ENCODE measurements around the gene DDX5. TPM values are rescaled to one million over a fixed set of nuclear protein-coding genes. Genes with fewer than 3 reads are reported as not detected.
A peak's percentile ranks its signal among the peaks of the same experiment; 100 is the strongest.
"Not testable (repeated sequence)": the region's sequence is repeated elsewhere in the genome, so short reads cannot be mapped to it uniquely, and the experiment has no call there.

The DDX5 gene
- total RNA-seq, 1 donor from 2014 or later, result 899 TPM

GRCh38 chr17:64472564-64472963 lies 33.5 kb downstream of the DDX5 start:
- Mint-ChIP-seq H3K4me1 (ENCODE audit: low read depth) (no peaks in the 10 kb centered on the region), H3K27ac (no peak overlapping the region), H3K9me3 (no peaks in the 10 kb centered on the region), H3K36me3 (ENCODE audit: low read depth) (peaks cover 6% of the 10 kb centered on the region), H3K4me3 (ENCODE audit: low read depth) (no peak overlapping the region), H3K27me3 (ENCODE audit: low read depth) (no peaks in the 10 kb centered on the region)
- intact Hi-C loops (cut with micrococcal nuclease), result no loop called here
- no peak for DNase-seq (ENCODE audit: low spot score)

- DNase-seq (ENCODE audit: low spot score), result no peak
- no peaks in the 10 kb centered on the region for H3K4me1 Mint-ChIP-seq (ENCODE audit: low read depth)
- no peak overlapping the region for H3K27ac Mint-ChIP-seq
- H3K36me3 Mint-ChIP-seq (ENCODE audit: low read depth), result no peaks in the 10 kb centered on the region
- no peaks in the 10 kb centered on the region for H3K27me3 Mint-ChIP-seq (ENCODE audit: low read depth)
- intact Hi-C loops (cut with micrococcal nuclease), result no loop called here
- H3K4me3 Mint-ChIP-seq (ENCODE audit: low read depth), result no peak overlapping the region
- no peaks in the 10 kb centered on the region for H3K9me3 Mint-ChIP-seq
These were observed 34.6 kb downstream of the DDX5 start for GRCh38 chr17:64471440-64471839.

DNA sequence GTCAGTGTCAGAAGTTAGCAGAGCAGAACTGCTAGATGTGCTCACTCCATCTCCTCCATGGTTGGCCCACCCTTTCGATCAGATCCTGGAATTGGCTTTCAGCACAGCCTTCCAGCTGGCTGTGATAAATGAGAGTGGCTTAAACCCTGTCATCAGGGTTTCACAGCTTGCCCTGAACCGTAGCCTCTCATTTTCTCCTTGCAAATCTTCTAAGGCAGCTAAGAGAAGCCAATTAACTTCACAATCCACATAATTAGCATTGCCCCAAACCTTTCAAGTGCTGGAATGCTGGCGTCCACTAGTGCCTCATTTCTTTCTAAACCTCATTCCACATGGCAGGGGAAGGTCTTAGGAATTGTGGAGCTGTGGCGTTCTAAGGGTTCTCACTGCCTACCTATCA lies 35.5 kb downstream of the DDX5 start:
- no peaks in the 10 kb centered on the region for H3K9me3 Mint-ChIP-seq
- no peak overlapping the region for H3K4me3 Mint-ChIP-seq (ENCODE audit: low read depth)
- DNase-seq (ENCODE audit: low spot score), result no peak
- no peak overlapping the region for H3K27ac Mint-ChIP-seq
- intact Hi-C loops (cut with micrococcal nuclease), result no loop called here
- H3K27me3 Mint-ChIP-seq (ENCODE audit: low read depth), result no peaks in the 10 kb centered on the region
- no peaks in the 10 kb centered on the region for H3K4me1 Mint-ChIP-seq (ENCODE audit: low read depth)
- no peaks in the 10 kb centered on the region for H3K36me3 Mint-ChIP-seq (ENCODE audit: low read depth)

DNA sequence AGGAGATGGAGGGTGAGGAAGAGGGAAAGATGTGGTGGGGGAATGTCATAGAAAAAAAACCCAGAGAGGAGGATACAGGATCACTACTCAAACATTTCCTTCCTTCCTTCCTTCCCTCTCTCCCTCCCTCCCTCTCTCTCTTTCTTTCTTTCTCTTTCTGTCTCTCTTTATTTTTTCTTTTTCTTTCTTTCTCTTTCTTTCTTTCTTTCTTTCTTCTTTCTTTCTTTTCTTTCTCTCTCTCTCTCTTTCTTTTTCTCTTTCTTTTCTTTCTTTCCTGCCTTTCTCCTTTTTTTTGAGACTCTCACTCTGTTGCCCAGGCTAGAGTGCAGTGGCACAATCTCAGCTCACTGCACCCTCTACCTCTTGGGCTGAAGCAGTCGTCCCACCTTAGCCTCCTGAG lies 39.3 kb downstream of the DDX5 start:
- intact Hi-C loops (cut with micrococcal nuclease); H3K27ac Mint-ChIP-seq; H3K9me3 Mint-ChIP-seq; H3K4me1 Mint-ChIP-seq (ENCODE audit: low read depth); H3K36me3 Mint-ChIP-seq (ENCODE audit: low read depth); DNase-seq (ENCODE audit: low spot score); H3K4me3 Mint-ChIP-seq (ENCODE audit: low read depth); H3K27me3 Mint-ChIP-seq (ENCODE audit: low read depth): not testable (repeated sequence)

DNA sequence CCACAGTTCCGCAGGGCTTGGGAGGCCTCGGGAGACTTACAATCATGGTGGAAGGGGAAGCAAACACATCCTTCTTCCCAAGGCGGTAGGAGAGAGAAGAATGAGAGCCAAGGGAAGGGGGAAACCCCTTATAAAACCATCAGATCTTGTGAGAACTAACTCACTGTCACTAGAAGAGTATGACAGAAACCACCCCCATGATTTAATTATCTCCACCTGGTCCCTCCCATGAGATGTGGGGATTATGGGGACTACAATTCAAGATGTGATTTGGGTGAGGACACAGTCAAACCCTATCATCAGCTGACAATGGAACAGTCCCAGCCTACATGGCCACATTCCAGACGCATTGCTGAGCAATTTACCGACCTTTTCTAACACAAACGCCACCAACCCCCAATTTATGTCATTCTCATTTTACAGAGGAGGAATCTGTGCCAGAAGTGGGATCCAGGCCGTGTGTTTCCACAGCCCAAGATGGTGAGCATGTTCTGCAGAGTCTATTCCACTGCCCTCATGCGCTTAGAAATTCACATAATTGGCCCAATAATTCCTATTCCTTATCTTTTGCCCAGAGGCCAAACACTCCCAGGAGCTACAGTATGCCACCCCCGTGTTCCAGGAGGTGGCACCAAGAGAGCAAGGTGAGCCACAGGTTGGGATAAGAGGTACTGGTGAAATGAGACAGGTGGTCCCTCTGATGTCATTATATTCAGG lies 39.9 kb downstream of the DDX5 start:
- intact Hi-C loops (cut with micrococcal nuclease), result no loop called here
- DNase-seq (ENCODE audit: low spot score), result no peak
- Mint-ChIP-seq H3K9me3 (no peaks in the 10 kb centered on the region), H3K27ac (no peak overlapping the region), H3K4me3 (ENCODE audit: low read depth) (no peak overlapping the region), H3K27me3 (ENCODE audit: low read depth) (no peaks in the 10 kb centered on the region), H3K4me1 (ENCODE audit: low read depth) (no peaks in the 10 kb centered on the region), H3K36me3 (ENCODE audit: low read depth) (no peaks in the 10 kb centered on the region)

- H3K36me3 Mint-ChIP-seq (ENCODE audit: low read depth), result no peaks in the 10 kb centered on the region
- no peaks in the 10 kb centered on the region for H3K27me3 Mint-ChIP-seq (ENCODE audit: low read depth)
- intact Hi-C loops (cut with micrococcal nuclease), result no loop called here
- peaks cover 8% of the 10 kb centered on the region for H3K4me1 Mint-ChIP-seq (ENCODE audit: low read depth)
- H3K4me3 Mint-ChIP-seq (ENCODE audit: low read depth), result no peak overlapping the region
- DNase-seq (ENCODE audit: low spot score), result no peak
- H3K27ac Mint-ChIP-seq, result no peak overlapping the region
- no peaks in the 10 kb centered on the region for H3K9me3 Mint-ChIP-seq
These were observed 44.3 kb downstream of the DDX5 start for GRCh38 chr17:64461788-64462187.

DNA sequence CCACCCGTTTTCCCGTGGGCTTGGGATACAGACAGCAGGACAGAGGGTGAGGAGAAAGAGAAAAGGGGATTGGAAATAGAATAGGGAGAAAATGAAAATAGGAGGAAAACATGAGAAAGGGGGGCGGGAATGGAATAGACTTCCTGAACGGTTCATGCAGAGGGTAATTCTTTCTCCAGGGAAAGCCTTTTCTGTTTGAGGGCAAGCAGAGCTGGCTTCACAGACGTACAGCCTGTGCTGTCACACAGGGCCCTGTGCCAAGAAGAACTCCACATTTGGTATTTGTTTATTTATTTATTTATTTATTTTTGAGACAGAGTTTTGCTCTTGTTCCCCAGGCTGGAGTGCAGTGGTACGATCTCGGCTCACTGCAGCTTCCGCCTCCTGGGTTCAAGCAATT lies 45.1 kb downstream of the DDX5 start:
- DNase-seq (ENCODE audit: low spot score), result no peak
- no peak overlapping the region for H3K27ac Mint-ChIP-seq

GRCh38 chr17:64459818-64460217 lies 46.3 kb downstream of the DDX5 start:
- not testable (repeated sequence) for H3K4me3 Mint-ChIP-seq (ENCODE audit: low read depth); H3K9me3 Mint-ChIP-seq; H3K27me3 Mint-ChIP-seq (ENCODE audit: low read depth); H3K36me3 Mint-ChIP-seq (ENCODE audit: low read depth); H3K27ac Mint-ChIP-seq; DNase-seq (ENCODE audit: low spot score)
- intact Hi-C loops (cut with micrococcal nuclease), result loop anchor here (5.0 kb wide), 1 partner anchor 32 kb away; no protein-coding TSS in a partner anchor
- peaks cover 11% of the 10 kb centered on the region for H3K4me1 Mint-ChIP-seq (ENCODE audit: low read depth)

More for the DNA sequence above, 45.1 kb downstream of the DDX5 start:
- intact Hi-C loops (cut with micrococcal nuclease), result no loop called here
- no peak overlapping the region for H3K4me3 Mint-ChIP-seq (ENCODE audit: low read depth)
- H3K9me3 Mint-ChIP-seq, result peaks cover 5% of the 10 kb centered on the region
- H3K4me1 Mint-ChIP-seq (ENCODE audit: low read depth), result peaks cover 11% of the 10 kb centered on the region
- H3K36me3 Mint-ChIP-seq (ENCODE audit: low read depth), result no peaks in the 10 kb centered on the region
- H3K27me3 Mint-ChIP-seq (ENCODE audit: low read depth), result no peaks in the 10 kb centered on the region

GRCh38 chr17:64459284-64459747 lies 46.8 kb downstream of the DDX5 start:
- peaks cover 11% of the 10 kb centered on the region for H3K4me1 Mint-ChIP-seq (ENCODE audit: low read depth)
- no peak overlapping the region for H3K4me3 Mint-ChIP-seq (ENCODE audit: low read depth)
- peaks cover 7% of the 10 kb centered on the region for H3K9me3 Mint-ChIP-seq
- H3K27me3 Mint-ChIP-seq (ENCODE audit: low read depth), result no peaks in the 10 kb centered on the region
- no peak for DNase-seq (ENCODE audit: low spot score)
- no peaks in the 10 kb centered on the region for H3K36me3 Mint-ChIP-seq (ENCODE audit: low read depth)
- intact Hi-C loops (cut with micrococcal nuclease), result loop anchor here (5.0 kb wide), 1 partner anchor 33 kb away; no protein-coding TSS in a partner anchor
- no peak overlapping the region for H3K27ac Mint-ChIP-seq

DNA sequence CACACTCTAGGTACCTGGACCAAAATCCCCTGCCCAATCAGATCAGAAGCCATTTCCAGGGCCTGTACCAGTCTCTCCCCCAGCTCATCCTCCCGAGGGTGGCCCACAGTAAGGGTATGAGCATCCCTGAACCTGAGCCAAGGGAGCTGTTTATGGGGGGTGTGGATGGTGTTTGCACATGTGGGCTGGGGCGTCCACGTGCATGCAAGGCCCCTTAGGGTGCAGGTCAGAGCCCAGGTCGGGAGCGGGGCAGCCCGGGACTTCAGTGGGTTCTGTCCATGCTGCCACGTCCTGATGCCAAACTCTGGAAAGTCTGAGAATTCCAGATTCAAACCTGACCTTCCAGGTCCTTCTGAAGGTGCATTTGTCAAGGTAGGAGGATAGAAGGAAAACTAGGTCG lies 47.3 kb downstream of the DDX5 start:
- H3K4me1 Mint-ChIP-seq (ENCODE audit: low read depth), result peaks cover 11% of the 10 kb centered on the region
- H3K27ac Mint-ChIP-seq, result no peak overlapping the region
- H3K4me3 Mint-ChIP-seq (ENCODE audit: low read depth), result no peak overlapping the region
- no peaks in the 10 kb centered on the region for H3K27me3 Mint-ChIP-seq (ENCODE audit: low read depth)
- intact Hi-C loops (cut with micrococcal nuclease), result loop anchor here (5.0 kb wide), 1 partner anchor 34 kb away; no protein-coding TSS in a partner anchor
- DNase-seq (ENCODE audit: low spot score), result no peak
- peaks cover 7% of the 10 kb centered on the region for H3K9me3 Mint-ChIP-seq
- no peaks in the 10 kb centered on the region for H3K36me3 Mint-ChIP-seq (ENCODE audit: low read depth)

DNA sequence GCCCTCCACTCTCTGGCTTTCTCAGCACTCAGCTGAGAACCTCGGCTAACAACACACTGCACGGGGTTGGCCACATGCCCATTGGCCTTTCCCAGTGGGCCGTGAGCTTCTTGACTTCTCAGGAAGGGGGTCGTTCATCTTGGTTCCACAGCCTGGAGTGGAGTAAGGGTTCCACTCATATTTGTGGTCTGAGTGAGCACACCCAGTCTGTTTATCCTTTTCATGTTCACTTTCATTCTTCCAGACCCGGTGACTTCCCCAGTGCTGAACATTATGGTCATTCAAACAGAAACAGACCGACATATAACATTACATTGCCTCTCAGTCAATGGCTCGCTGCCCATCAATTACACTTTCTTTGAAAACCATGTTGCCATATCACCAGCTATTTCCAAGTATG lies 48.9 kb downstream of the DDX5 start:
- Mint-ChIP-seq H3K36me3 (ENCODE audit: low read depth) (no peaks in the 10 kb centered on the region), H3K27ac (no peak overlapping the region), H3K4me3 (ENCODE audit: low read depth) (no peak overlapping the region), H3K4me1 (ENCODE audit: low read depth) (peaks cover 11% of the 10 kb centered on the region), H3K9me3 (peaks cover 7% of the 10 kb centered on the region), H3K27me3 (ENCODE audit: low read depth) (no peaks in the 10 kb centered on the region)
- intact Hi-C loops (cut with micrococcal nuclease), result loop anchor here (5.0 kb wide), 1 partner anchor 35 kb away; no protein-coding TSS in a partner anchor
- DNase-seq (ENCODE audit: low spot score), result no peak

DNA sequence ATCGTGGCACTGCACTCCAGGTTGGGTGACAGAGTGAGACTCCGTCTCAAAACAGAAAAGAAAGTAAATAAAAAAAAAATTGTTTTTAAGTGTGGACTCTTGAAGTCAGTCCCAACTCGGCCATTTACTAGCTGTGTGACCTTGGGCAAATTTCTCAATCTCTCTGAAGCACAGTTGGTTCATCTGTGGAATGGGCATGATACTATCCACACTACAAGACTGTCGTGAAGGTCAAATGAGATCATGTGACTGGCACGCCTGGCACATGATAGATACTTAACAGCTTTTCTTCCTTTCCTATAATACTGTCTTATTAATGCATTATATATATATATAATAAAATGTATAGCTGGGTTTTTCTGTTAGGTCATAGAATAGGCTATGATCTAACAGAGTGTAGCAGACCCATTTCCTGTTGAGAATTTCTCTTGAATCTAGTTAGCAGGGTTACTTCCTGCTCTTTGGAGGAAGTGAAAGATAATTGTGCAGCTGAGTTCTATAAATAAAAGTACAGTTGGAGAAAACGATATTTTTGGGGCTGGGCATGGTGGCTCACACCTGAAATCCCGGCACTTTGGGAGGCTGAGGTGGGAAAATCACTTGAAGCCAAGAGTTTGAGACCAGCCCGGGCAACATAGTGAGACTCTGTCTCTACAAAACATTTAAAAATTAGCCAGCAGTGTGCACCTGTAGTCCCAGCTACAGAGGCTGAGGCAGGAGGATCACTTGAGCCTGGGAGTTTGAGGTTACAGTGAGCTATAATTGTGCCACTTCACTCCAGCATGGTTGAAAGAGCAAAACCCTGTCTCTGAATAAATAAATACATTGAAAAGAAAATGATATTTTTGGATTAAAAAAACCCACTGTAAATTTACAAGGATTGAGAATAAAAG lies 49.9 kb downstream of the DDX5 start:
- Mint-ChIP-seq H3K9me3 (peaks cover 7% of the 10 kb centered on the region), H3K36me3 (ENCODE audit: low read depth) (no peaks in the 10 kb centered on the region), H3K27me3 (ENCODE audit: low read depth) (no peaks in the 10 kb centered on the region), H3K27ac (peak overlapping the region; percentile 55), H3K4me1 (ENCODE audit: low read depth) (peaks cover 11% of the 10 kb centered on the region), H3K4me3 (ENCODE audit: low read depth) (no peak overlapping the region)
- DNase-seq (ENCODE audit: low spot score), result no peak
- intact Hi-C loops (cut with micrococcal nuclease), result loop anchor here (5.0 kb wide), 1 partner anchor 36 kb away; no protein-coding TSS in a partner anchor

GRCh38 chr17:64449545-64449944 lies 56.5 kb downstream of the DDX5 start:
- Mint-ChIP-seq H3K27ac (no peak overlapping the region), H3K4me1 (ENCODE audit: low read depth) (peaks cover 20% of the 10 kb centered on the region), H3K4me3 (ENCODE audit: low read depth) (no peak overlapping the region), H3K27me3 (ENCODE audit: low read depth) (no peaks in the 10 kb centered on the region), H3K36me3 (ENCODE audit: low read depth) (no peaks in the 10 kb centered on the region), H3K9me3 (no peaks in the 10 kb centered on the region)
- no peak for DNase-seq (ENCODE audit: low spot score)
- intact Hi-C loops (cut with micrococcal nuclease), result no loop called here
